Body of pancreas (tissue), 4 donors: ENCODE data around the gene SERPINE3. TPM values are rescaled to one million over a fixed set of nuclear protein-coding genes. Genes with fewer than 3 reads are reported as not detected.

Source experiments
- ATAC-seq: fragments of 150-250 bp; one replicate; pipeline ENCODE4 v1.9.1; 2016
- DNase-seq, 4 donors: peaks; one replicate each; pipeline ENCODE4 v3.0.0-alpha.2; 2019
- H3K27ac ChIP-seq, 4 donors: fragments of 200-600 bp; sonication (generic); 1 replicate in 3 of 4; 2 replicates in 1 of 4; pipeline versions ENCODE4 v1.5.1 to v1.6.1; 2016 to 2019; ENCODE audit warnings: mild to moderate bottlenecking in 1 of 4, mixed read lengths in 1 of 4, moderate library complexity in 1 of 4
- H3K27me3 ChIP-seq, 2 donors: fragments of 200-600 bp; sonication (generic); one replicate each; pipeline ENCODE4 v1.6.0; 2016; ENCODE audit warnings: mild to moderate bottlenecking in 1 of 2
- H3K36me3 ChIP-seq, 2 donors: fragments of 200-600 bp; sonication (generic); replicated peaks in 1 of 2; 2 replicates each; pipeline ENCODE4 v1.5.1; 2016; ENCODE audit warnings: low read depth in 2 of 2; ENCODE audit not compliant: insufficient read depth in 1 of 2
- H3K4me1 ChIP-seq: fragments of 200-600 bp; sonication (generic); one replicate; pipeline ENCODE4 v1.6.0; 2016
- H3K4me3 ChIP-seq, 2 donors: fragments of 200-600 bp; sonication (generic); 1 replicate in 1 of 2; 2 replicates in 1 of 2; pipeline ENCODE4 v1.5.1; 2016 to 2019
- H3K9me3 ChIP-seq, 3 donors: fragments of 200-600 bp; sonication (generic); 1 replicate in 2 of 3; 2 replicates in 1 of 3; pipeline ENCODE4 v1.5.1; 2016
- POLR2A ChIP-seq, 3 donors: fragments of 450-650 bp; IDR thresholded peaks; one replicate each; pipeline ENCODE4 v1.6.1; 2016; ENCODE audit warnings: antibody characterized with exemption in 3 of 3, mild to moderate bottlenecking in 2 of 3
- WGBS, 2 donors: methylation state at CpG; one replicate each; pipeline ENCODE4 v1.1.5; 2017; 5-methylcytosine and 5-hydroxymethylcytosine counted together
- intact Hi-C: fragments of 100-400 bp; cut with DNase I; formaldehyde crosslinking; loops from one replicate; pipeline ENCODE4 v1.15.1; 2023
- total RNA-seq, 2 donors: library from RNA; depleted of rRNA; stranded (reverse); fragments of >200 nt; gene quantifications; one replicate each; pipeline ENCODE4 v1.1.0, GENCODE V29; 2016
- TF ChIP-seq, protein P1 (sequence below), 7 experiments: fragments of 450-650 bp in 4 of 7; fragments of 200-600 bp in 3 of 7; sonication (generic) in 3 of 7; IDR thresholded peaks; one replicate each; pipeline ENCODE4 v1.5.1; 2016 to 2019; ENCODE audit warnings: antibody characterized with exemption in 7 of 7

Gene SERPINE3
- total RNA-seq, 2 donors from 2014 or later = not detected

DNA sequence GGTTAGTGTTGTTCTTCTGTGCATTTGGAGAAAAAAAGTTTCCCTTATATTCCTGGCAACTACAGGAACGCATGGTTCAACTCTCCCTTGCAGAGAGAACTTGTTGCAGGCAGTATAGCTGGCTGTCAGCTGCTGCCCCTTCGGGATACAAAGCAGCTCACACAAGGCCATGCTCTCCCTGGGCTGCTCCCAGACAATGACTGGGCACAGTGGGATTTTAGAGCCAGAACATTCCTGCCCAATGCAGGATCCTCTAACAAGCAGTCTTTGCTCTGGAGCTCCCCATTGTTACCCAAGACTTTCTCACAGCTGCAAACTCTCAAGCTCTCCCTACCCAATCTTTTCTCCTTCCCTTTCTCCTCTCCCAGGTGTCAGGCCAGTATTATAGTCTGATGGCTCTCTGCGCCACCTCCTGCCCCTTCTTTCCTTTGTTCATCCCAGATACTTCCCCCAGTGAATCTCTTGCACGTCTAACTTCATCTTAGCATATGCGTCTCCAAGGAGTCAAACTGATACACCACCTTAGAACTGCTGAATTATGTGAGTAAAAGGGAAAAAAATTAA lies 27.5 kb upstream of the SERPINE3 start:
- intact Hi-C loops = no loop called here
- WGBS, 2 donors = 79 to 92% methylated on average over 5 of the region's 5 CpGs

DNA sequence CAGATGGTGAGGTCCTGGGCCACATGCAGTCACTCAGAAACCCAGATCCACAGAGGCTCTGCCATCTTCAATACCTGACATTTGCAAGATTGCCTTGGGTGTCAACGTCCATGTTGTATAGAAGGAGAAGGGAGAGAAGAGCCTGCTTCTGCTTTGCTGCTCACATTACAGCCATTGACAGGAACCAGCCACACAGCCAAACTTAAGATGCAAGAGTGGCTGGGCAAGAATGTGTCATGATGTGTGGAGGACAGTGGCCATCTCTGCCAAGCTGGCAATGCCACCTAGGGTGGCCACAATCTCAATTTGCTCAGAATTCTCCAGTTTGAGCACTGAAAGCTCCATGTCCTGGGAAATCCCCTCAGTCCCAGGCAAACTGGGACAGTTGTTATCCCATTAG lies 25.9 kb upstream of the SERPINE3 start:
- no peaks in the 10 kb centered on the region for H3K27me3 ChIP-seq
- H3K27ac ChIP-seq = no peak overlapping the region
- no peaks in the 10 kb centered on the region for H3K4me1 ChIP-seq
- DNase-seq = no peak
- no peaks in the 10 kb centered on the region for H3K9me3 ChIP-seq
- no peak overlapping the region for H3K4me3 ChIP-seq
- TF ChIP-seq POLR2A (IDR thresholded peaks at IDR 0.05) = no peak
- TF ChIP-seq, protein P1, sequence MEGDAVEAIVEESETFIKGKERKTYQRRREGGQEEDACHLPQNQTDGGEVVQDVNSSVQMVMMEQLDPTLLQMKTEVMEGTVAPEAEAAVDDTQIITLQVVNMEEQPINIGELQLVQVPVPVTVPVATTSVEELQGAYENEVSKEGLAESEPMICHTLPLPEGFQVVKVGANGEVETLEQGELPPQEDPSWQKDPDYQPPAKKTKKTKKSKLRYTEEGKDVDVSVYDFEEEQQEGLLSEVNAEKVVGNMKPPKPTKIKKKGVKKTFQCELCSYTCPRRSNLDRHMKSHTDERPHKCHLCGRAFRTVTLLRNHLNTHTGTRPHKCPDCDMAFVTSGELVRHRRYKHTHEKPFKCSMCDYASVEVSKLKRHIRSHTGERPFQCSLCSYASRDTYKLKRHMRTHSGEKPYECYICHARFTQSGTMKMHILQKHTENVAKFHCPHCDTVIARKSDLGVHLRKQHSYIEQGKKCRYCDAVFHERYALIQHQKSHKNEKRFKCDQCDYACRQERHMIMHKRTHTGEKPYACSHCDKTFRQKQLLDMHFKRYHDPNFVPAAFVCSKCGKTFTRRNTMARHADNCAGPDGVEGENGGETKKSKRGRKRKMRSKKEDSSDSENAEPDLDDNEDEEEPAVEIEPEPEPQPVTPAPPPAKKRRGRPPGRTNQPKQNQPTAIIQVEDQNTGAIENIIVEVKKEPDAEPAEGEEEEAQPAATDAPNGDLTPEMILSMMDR (IDR thresholded peaks at IDR 0.05) = no peak
- no peaks in the 10 kb centered on the region for H3K36me3 ChIP-seq
- WGBS, 2 donors = 67 to 82% methylated on average over 1 of the region's 1 CpG
- intact Hi-C loops = no loop called here
- ATAC-seq = no peak

More for the DNA sequence above, 27.5 kb upstream of the SERPINE3 start:
- no peaks in the 10 kb centered on the region for H3K9me3 ChIP-seq
- no peaks in the 10 kb centered on the region for H3K27me3 ChIP-seq
- no peaks in the 10 kb centered on the region for H3K36me3 ChIP-seq
- ATAC-seq (no peak), DNase-seq (no peak)
- TF ChIP-seq, protein P1 (IDR thresholded peaks at IDR 0.05) = no peak
- TF ChIP-seq POLR2A (IDR thresholded peaks at IDR 0.05) = no peak
- no peak overlapping the region for H3K27ac ChIP-seq
- H3K4me1 ChIP-seq = no peaks in the 10 kb centered on the region
- H3K4me3 ChIP-seq = no peak overlapping the region

DNA sequence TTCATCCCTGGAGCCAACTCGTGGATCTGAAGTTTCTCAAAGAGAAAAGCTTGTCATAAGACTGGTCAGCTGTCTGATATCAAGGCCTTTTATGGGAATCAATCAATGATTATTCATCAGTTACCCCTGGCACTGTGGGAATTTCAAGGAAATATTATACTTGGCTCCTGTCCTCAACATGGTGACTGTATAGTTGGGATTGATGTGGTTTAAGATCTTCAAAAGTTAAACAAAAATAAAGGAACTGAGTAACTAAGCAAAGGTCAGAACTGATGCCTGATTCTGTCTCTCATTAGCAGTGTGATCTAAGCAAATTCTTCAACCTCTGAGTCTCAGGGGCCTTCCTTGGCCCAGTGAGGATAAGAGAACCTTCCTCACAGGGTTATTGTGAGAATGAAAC lies 22.2 kb upstream of the SERPINE3 start:
- intact Hi-C loops = no loop called here
- Histone ChIP-seq H3K9me3 (no peaks in the 10 kb centered on the region), H3K4me3 (no peak overlapping the region), H3K36me3 (no peaks in the 10 kb centered on the region), H3K27ac (no peak overlapping the region), H3K4me1 (no peaks in the 10 kb centered on the region), H3K27me3 (no peaks in the 10 kb centered on the region)
- no peak for ATAC-seq
- no peak for DNase-seq
- 40 to 46% methylated on average over 1 of the region's 1 CpG for WGBS, 2 donors
- TF ChIP-seq, protein P1 (IDR thresholded peaks at IDR 0.05) = no peak
- no peak for TF ChIP-seq POLR2A (IDR thresholded peaks at IDR 0.05)

DNA sequence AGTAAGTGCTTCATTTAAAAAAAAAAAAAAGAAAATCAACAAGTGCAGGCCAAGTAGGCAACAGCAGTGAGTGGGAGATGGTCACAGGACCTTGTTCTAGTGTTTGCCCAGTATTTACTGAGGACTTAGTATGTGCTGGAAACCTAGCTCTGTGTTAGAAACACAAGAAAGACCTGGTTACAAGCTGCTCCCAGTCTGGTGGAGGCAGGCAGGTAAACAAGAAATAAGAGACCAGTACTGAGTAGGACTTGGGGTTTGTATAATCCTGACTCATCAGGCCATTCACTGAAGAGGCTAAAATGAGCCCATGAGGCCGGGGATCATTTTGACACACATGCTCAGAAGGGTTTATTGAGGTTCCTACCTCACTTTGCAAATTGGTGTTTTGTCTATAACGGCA lies 21.5 kb upstream of the SERPINE3 start:
- 85 to 100% methylated on average over 2 of the region's 2 CpGs for WGBS, 2 donors

More for the DNA sequence above, 21.5 kb upstream of the SERPINE3 start:
- ATAC-seq (no peak), DNase-seq (no peak)
- Histone ChIP-seq H3K27me3 (no peaks in the 10 kb centered on the region), H3K4me1 (no peaks in the 10 kb centered on the region), H3K27ac (no peak overlapping the region), H3K9me3 (no peaks in the 10 kb centered on the region), H3K4me3 (no peak overlapping the region), H3K36me3 (no peaks in the 10 kb centered on the region)
- TF ChIP-seq POLR2A (IDR thresholded peaks at IDR 0.05) = no peak
- TF ChIP-seq, protein P1 (IDR thresholded peaks at IDR 0.05) = no peak
- intact Hi-C loops = no loop called here
